ENCODE data around the gene SIGLEC5.

SIGLEC5 gene

GRCh38 chr19:51626675-51627074 lies 3.5 kb downstream of the SIGLEC5 start:
- DNase-seq = no peak

DNA sequence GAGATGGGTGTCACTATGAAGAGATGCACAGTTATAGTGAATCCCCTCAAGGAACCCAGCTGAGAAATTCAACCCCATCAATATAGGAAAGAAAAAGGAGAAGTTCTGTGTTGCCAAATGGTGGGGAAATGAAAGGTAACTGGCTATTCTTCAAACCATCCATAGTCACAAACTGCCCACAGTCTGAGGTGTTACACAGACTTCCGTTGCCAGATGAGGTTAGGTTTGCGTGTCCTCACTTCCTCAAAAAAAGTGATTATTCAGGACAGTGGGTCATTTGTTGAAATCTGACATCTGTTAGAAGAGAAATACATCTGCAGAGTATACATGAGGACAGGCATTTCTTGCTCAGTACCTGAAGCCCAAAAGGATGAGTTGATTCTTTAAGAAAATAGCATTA lies 9.0 kb downstream of the SIGLEC5 start:
- peak; percentile 22 for DNase-seq

GRCh38 chr19:51615991-51616390 lies 14.2 kb downstream of the SIGLEC5 start:
- no peak for DNase-seq

GRCh38 chr19:51614789-51615188 lies 15.4 kb downstream of the SIGLEC5 start:
- no peak for DNase-seq

- no peak for DNase-seq
Observed at GRCh38 chr19:51610576-51610975, 19.6 kb downstream of the SIGLEC5 start.

GRCh38 chr19:51607920-51608562 lies 22.2 kb downstream of the SIGLEC5 start:
- peak; percentile 87 for DNase-seq

DNA sequence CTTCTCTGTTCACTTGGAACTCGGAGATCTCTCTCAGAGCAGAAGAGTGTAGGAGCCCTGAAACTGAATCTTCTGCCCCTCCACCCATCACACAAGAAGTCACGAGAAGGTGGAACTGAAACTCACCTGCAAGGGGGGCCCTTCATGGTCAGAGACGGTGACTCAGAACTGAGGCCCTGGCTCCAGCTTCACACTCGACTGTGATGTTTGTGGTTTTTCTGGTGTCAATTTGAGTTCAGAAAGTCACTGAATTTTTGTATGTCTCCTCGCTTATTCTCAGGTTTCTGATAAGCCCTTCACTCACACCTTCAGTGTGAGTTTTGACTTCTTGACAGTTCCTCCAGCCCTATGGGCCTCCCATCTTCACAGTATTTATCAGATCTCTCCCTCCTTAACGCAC lies 23.1 kb downstream of the SIGLEC5 start:
- DNase-seq = no peak

GRCh38 chr19:51602189-51602854 lies 27.9 kb downstream of the SIGLEC5 start:
- no peak for DNase-seq

GRCh38 chr19:51600940-51601580 lies 29.1 kb downstream of the SIGLEC5 start:
- no peak for DNase-seq

GRCh38 chr19:51599084-51599483 lies 31.1 kb downstream of the SIGLEC5 start:
- DNase-seq = no peak

DNA sequence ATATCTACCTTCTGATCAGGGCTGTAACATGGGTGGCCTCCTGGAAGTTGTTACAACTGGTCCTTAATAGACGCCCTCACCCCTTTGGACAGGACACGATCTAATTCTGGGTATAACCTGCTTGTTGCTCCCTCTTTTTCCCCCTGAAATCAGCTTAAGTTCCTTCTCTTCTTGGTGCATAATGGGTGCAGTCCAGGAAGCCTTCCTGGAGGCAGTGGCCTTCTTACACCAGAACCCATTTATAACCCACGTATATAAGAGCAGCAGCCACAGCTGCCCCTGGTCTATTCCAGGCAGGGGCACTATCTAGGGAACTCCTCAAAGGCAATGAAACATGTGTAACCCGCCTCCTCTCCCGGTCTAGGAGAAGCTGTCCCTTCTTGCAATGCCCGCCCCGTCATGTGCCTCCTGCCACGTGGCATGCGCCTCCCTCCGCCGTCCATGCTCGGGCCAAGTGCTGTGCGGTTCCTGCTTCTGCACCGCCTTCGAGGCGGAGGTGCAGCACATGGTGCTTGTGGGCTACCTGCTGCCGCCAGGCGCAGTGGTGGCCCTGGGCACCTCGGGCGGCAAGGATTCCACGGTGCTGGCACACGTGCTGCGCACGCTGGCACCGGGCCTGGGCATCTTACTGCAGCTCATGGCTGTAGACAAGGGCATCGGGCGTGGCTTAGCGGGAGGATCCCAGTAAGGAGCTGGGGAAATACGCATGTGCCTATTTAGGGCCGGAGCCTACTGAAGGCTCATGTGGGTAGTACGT lies 31.9 kb downstream of the SIGLEC5 start:
- DNase-seq = no peak

GRCh38 chr19:51595190-51596175 lies 34.7 kb downstream of the SIGLEC5 start:
- DNase-seq = no peak

DNA sequence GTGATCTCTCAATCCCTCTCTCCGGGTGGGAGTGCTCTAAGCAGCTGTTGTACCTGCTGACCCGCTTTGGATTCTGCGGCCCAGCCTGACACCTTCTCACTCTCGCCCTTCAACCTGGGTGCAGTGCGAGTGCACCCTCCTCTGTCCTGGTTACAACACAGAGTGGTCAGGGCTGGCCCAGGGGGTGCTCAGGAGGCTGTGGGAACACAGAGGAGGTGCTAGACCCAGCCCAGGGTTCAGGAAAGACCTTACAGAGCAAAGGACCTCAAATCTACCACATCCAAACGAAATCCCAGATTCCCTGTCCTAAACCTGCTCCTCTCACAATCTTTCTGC lies 35.5 kb downstream of the SIGLEC5 start:
- no peak for DNase-seq

- peak; percentile 98 for DNase-seq
Observed at GRCh38 chr19:51593969-51594773, 36.0 kb downstream of the SIGLEC5 start.

- DNase-seq = no peak
Observed at GRCh38 chr19:51593138-51593890, 36.9 kb downstream of the SIGLEC5 start.

DNA sequence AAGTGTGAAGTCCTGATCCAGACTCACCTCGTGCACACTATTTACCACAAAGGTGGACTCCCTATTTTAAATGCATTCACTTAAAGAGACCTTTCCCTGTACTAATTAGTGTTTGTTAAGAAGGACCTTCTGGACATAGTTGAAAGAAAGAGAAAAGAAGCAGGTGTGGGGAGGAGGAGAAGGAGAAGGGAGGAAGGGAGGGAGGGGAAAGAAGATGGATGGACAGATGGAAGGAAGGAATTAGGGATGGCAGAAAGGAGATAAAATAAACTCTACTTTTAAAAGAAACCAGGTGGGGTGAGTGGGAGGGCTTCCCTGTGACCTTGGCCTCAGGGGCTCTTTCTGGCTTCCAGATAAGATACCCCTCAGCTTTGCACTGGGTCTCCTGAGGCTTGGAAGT lies 37.7 kb downstream of the SIGLEC5 start:
- DNase-seq = no peak

DNA sequence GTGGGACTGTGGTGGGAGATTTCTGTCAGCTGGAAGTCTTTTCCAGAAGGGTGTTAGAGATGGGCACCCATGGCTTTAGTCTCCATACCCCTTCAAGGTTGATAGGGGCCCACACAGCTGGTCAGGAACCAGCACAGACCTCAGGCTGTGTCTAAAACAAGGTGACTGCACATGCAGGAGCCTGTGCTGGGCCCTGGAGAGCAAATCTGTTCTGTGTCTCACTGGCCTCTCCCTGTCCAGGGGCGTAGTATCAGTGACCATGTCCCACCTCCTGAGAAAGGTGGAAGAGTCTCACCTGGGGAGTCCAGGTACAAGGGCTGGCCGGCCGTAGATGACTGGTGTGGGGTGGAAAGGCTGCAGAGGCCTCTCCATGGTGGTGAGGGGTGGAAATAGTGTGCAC lies 39.8 kb downstream of the SIGLEC5 start:
- no peak for DNase-seq

DNA sequence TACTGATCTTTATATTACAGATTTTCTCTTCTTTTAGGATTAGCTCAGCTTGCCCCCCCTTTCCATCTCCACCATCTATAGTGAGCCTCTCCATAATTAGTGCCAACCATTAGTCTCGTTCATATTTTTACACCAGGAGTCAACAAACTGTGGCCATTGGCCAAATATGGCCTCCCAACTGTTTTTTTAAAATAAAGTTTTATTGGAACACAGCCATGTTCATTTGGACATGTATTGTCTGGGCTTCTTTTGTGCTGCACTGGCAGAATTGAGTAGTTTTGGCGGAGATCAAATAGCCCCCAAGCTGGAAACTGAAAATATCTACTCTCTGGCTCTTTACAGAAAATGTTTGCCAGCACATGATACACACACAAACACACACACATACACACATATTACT lies 40.7 kb downstream of the SIGLEC5 start:
- no peak for DNase-seq

- DNase-seq = no peak
Observed at GRCh38 chr19:51587264-51588191, 42.7 kb downstream of the SIGLEC5 start.

DNA sequence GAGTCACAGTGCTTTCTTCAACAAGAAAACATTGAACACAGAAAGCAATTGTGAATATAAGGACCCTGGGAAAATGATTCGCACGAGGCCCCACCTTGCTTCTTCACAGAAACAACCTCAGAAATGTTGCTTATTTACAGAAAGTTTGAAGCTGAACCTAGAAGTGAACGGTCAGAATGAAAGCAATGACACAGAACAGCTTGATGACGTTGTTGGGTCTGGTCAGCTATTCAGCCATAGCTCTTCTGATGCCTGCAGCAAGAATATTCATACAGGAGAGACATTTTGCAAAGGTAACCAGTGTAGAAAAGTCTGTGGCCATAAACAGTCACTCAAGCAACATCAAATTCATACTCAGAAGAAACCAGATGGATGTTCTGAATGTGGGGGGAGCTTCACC lies 43.4 kb downstream of the SIGLEC5 start:
- no peak for DNase-seq

All from hematopoietic multipotent progenitor cell treated with erythropoietin and hydrocortisone succinate and interleukin-3 and kit ligand, for 8 days (in vitro differentiated cells).